Muscle layer of colon (tissue), 2 donors: ENCODE results near the gene IKBKG.
A peak's percentile ranks its signal among the peaks of the same experiment; 100 is the strongest.
"Not testable (repeated sequence)": the region's sequence is repeated elsewhere in the genome, so short reads cannot be mapped to it uniquely, and the experiment has no call there.

Experiments used
- H3K27ac ChIP-seq: one replicate; pipeline ENCODE4 v1.7.0; 2013; ENCODE audit warnings: low read depth, mild to moderate bottlenecking, low read length, moderate library complexity
- H3K27me3 ChIP-seq, 2 donors: one replicate each; pipeline ENCODE4 v1.7.0; 2013; ENCODE audit warnings: low read length in 2 of 2, mild to moderate bottlenecking in 2 of 2; ENCODE audit not compliant: insufficient read depth in 2 of 2, control insufficient read depth in 1 of 2
- H3K36me3 ChIP-seq: one replicate; pipeline ENCODE4 v1.7.0; 2013; ENCODE audit warnings: mild to moderate bottlenecking, low read length; ENCODE audit not compliant: insufficient read depth
- H3K4me1 ChIP-seq: one replicate; pipeline ENCODE4 v1.7.0; 2013; ENCODE audit warnings: mild to moderate bottlenecking, low read length; ENCODE audit not compliant: insufficient read depth
- H3K4me3 ChIP-seq, 2 donors: one replicate each; pipeline ENCODE4 v1.7.0; 2013; ENCODE audit warnings: low read length in 2 of 2, low read depth in 1 of 2, mild to moderate bottlenecking in 1 of 2, moderate library complexity in 1 of 2
- H3K9ac ChIP-seq: one replicate; pipeline ENCODE4 v1.7.0; 2013; ENCODE audit warnings: low read length
- H3K9me3 ChIP-seq: one replicate; pipeline ENCODE4 v1.7.0; 2013; ENCODE audit warnings: mild to moderate bottlenecking, low read length
- donor health status: abdominal sarcoma.
- donor health status: Adenocarcinoma of cecum.

Gene IKBKG

DNA sequence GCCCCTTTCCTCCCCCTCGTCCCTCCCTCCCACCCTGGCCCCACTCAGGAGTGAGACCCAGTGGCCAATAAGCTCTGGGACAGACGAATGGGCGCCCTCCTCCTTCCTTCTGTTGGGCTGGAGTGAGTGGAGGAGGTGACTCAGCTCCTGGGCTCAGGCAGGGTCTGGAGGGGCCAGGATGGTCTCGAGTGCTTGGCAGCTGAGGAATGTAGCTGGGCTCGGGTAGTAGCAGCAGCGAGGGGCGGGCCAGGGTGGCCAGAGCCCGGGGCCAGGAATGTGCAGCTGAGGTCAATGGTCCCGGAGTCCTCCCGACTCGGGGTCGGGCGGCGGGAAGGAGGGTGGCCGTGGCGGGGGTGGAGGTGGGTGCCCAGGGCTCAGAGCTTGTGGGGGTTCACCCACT, 15.8 kb upstream of the IKBKG start:
- Histone ChIP-seq H3K27me3 (peaks cover 0 to 14% of the 10 kb centered on the region in 2 donors), H3K4me3 (no peak overlapping the region), H3K9ac (no peak overlapping the region), H3K4me1 (peaks cover 7% of the 10 kb centered on the region), H3K27ac (no peak overlapping the region), H3K36me3 (peaks cover 7% of the 10 kb centered on the region), H3K9me3 (no peaks in the 10 kb centered on the region)

DNA sequence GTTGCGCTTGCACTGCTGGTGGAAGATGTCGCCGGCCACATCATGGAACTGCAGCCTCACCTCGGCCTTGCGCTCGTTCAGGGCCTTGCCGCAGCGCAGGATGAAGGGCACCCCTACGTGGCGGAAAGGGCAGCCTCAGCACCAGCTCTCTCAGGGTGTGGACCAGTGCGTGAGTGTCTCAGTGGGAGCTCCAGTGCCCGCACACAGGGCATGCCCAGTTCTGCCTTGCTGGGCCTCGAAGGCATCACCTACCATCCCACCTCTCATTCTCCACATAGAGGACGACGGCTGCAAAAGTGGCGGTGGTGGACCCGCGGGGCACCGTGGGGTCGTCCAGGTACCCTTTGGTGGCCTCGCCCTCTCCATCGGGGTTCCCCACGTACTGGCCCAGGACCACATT, 14.7 kb upstream of the IKBKG start:
- H3K27me3 ChIP-seq, result peaks cover 0 to 14% of the 10 kb centered on the region in 2 donors
- no peak overlapping the region for H3K9ac ChIP-seq
- no peaks in the 10 kb centered on the region for H3K9me3 ChIP-seq

DNA sequence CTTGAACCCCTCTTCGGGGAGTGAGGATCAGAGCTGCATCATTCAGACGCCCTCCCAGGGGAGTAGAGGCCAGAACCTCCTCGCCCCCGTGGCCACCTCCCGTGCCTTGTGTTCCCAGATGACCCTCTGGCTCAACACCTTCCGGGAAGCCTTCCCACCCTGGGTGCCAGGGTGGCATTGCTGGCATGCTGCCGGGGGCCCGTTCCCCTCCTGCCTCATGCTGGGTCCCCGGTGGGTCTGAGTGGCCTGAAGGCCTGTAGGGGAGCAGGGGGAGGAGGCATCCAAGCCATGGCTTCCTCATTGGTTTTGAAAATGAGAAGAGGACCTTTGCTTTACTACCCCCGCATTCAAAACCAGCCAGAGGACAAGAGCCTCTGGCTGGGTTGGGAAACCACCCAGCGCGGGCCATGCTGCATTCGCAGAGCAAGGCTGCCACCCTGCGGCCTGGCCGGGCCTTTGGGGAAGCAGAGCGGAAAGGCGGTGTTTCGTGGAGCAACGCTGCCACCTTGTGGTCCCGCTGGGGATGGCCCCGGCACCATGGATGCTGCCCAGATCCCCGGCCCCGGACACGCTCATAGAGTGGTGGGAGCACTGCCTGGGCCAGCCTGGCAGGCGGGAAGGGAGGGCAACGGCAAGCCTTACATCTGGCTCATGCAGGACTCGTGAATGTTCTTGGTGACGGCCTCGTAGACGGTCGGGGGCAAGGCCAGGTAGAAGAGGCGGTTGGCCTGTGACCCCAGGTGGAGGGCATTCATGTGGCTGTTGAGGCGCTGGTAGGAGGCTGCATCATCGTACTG, 12.7 kb upstream of the IKBKG start:
- Histone ChIP-seq H3K27me3 (peaks cover 0 to 14% of the 10 kb centered on the region in 2 donors), H3K36me3 (peaks cover 7% of the 10 kb centered on the region), H3K27ac (no peak overlapping the region), H3K9me3 (no peaks in the 10 kb centered on the region), H3K4me1 (peaks cover 4% of the 10 kb centered on the region), H3K9ac (no peak overlapping the region), H3K4me3 (no peak overlapping the region)

More for the DNA sequence above, 14.7 kb upstream of the IKBKG start:
- Histone ChIP-seq H3K4me1 (peaks cover 4% of the 10 kb centered on the region), H3K36me3 (peaks cover 7% of the 10 kb centered on the region), H3K4me3 (no peak overlapping the region), H3K27ac (no peak overlapping the region)

DNA sequence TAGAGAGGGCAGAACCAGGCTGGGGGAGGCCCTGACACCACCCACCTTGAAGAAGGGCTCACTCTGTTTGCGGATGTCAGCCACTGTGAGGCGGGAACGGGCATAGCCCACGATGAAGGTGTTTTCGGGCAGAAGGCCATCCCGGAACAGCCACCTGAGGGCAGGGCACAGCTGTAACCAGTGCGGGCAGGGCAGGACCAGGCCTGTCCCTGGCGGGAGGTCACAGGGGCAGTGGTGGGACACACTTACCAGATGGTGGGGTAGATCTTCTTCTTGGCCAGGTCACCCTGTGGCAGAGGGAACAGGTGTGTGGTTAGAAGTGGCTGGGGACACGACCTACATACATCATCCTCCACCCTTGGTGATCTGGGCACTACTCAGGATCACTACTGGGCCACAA, 11.5 kb upstream of the IKBKG start:
- Histone ChIP-seq H3K27ac (no peak overlapping the region), H3K9me3 (no peaks in the 10 kb centered on the region), H3K27me3 (peaks cover 0 to 10% of the 10 kb centered on the region in 2 donors), H3K9ac (no peak overlapping the region), H3K4me3 (no peak overlapping the region), H3K4me1 (peaks cover 4% of the 10 kb centered on the region), H3K36me3 (peaks cover 7% of the 10 kb centered on the region)

DNA sequence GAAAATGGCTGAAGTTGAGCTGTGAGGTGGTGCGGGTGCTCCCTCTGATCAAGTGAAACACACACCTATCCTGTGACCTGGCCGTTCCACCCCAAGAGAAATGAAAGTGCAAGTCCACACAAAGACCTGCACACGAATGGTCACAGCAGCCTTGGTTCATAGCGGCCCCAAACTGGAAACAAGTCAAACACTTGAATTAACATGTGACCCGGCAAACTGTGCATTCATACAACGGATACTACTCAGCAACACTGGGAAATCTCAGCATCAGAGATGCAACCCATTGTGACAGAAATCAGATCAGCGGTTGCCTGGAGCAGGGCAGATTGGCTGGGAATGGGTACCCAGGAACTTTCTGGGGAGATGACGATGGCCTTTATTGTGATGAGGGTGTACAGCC, 8.3 kb upstream of the IKBKG start:
- Histone ChIP-seq H3K27me3 (peaks cover 0 to 6% of the 10 kb centered on the region in 2 donors), H3K4me3 (no peak overlapping the region), H3K27ac (no peak overlapping the region), H3K4me1 (peaks cover 4% of the 10 kb centered on the region), H3K36me3 (peaks cover 7% of the 10 kb centered on the region), H3K9me3 (no peaks in the 10 kb centered on the region), H3K9ac (no peak overlapping the region)

DNA sequence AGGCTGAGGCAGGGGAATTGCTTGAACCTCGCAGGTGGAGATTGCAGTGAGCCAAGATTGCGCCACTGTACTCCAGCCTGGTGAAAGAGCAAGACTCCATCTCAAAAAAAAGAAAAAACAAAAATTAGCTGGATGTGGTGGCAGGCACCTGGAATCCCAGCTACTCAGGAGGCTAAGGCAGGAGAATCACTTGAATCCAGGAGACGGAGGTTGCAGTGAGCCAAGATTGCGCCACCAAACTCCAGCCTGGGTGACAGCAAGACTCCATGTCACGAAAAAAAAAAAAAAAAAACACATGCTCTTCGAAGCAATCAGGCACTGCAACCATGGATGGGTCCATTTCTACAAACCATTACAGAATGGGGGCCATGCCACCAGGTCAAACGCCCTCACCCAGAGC, 7.1 kb upstream of the IKBKG start:
- H3K36me3 ChIP-seq, H3K9me3 ChIP-seq, H3K27me3 ChIP-seq, H3K4me3 ChIP-seq, H3K4me1 ChIP-seq, H3K27ac ChIP-seq, H3K9ac ChIP-seq: not testable (repeated sequence)

DNA sequence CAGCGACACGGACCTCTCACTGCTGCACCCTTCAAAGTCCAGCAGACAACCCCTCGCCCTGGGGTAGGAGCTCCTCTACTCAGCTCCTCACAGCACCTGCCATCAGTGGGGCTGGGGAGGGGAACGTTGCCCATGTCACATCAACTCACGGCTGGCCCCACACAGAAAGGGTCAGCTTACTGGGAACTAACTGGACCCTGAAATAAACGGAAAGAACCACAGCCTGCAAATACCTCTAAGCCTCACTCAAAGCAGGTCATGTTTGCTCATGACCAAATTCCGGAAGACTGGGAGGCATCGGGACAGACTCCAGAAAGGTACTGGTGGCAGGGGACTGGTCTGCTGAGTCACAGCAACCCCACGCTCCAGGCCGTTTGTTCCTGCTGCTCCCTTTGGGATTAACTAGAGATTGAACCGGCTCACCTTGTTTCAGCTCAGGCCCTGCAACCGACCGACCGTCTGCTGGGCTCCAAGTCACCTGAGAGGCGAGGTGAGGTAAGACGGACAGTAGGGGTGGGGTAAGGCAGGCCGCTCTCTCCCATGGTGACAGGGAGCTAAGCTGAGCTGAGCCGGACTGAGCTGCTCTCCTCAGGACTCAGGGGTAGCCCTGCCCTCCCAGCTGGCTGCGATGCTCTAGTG, 6.4 kb upstream of the IKBKG start:
- Histone ChIP-seq H3K9ac (no peak overlapping the region), H3K4me1 (no peaks in the 10 kb centered on the region), H3K27me3 (no peaks in the 10 kb centered on the region), H3K4me3 (no peak overlapping the region), H3K36me3 (no peaks in the 10 kb centered on the region), H3K27ac (no peak overlapping the region), H3K9me3 (no peaks in the 10 kb centered on the region)

DNA sequence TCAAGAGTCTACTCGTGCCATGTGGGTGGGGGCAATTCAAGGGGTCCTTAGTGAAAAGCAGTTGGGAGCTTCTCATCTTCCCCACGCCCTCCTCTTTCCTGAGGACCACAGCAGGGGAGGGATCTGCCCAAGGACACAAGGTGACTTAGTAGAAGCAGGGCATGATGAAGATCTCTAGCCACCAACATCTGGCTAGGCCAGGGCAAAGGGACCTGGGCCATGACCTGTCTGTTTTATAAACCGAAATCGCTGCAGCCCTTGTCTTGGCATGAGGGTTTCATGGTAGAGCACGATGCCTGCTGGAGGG, 5.9 kb upstream of the IKBKG start:
- no peaks in the 10 kb centered on the region for H3K36me3 ChIP-seq
- H3K9me3 ChIP-seq, result no peaks in the 10 kb centered on the region
- no peaks in the 10 kb centered on the region for H3K27me3 ChIP-seq
- H3K4me1 ChIP-seq, result no peaks in the 10 kb centered on the region
- no peak overlapping the region for H3K4me3 ChIP-seq
- H3K9ac ChIP-seq, result no peak overlapping the region
- H3K27ac ChIP-seq, result no peak overlapping the region

DNA sequence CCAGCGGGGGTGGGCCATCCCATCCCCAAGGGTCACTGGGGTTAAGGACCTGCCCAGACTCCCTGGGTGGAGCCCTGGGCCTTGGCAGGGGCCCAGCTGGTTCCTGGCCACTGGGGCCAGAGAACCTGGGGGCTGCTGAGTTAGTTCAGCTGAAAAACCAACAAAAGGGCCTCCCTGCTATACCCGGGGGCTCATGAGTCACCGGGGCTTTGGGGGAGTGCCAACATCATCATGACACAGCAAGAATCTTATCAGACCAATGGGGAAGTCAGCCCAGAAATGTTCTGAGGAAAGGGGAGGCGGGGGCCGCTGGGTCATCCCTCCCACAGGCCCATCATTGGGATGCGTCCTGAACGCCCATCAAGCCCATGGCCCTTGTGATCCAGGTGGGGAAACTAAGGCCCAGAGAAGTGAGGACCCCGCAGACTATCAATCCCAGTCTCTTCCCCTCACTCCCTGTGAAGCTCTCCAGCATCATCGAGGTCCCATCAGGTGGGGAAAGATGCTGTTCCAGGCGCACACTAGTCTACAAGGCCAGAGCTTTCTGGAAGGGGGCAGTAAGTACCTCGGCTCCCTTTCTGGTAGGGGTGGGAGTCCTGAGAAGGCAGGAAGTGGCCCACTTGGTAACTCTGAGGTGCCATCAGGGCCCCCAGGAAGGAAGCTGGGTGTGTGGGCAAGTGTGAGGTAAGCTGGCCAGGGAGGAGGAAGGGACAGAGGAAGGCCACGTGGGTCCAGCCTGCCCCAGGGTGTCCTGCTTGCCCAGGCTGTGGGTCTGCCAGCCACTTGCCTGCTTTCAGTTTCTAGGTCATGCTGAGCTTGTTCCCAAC, 5.3 kb upstream of the IKBKG start:
- no peak overlapping the region for H3K9ac ChIP-seq
- no peaks in the 10 kb centered on the region for H3K36me3 ChIP-seq
- no peak overlapping the region for H3K27ac ChIP-seq
- H3K9me3 ChIP-seq, result no peaks in the 10 kb centered on the region
- H3K27me3 ChIP-seq, result peaks cover 0 to 2% of the 10 kb centered on the region in 2 donors
- no peak overlapping the region for H3K4me3 ChIP-seq
- no peaks in the 10 kb centered on the region for H3K4me1 ChIP-seq

DNA sequence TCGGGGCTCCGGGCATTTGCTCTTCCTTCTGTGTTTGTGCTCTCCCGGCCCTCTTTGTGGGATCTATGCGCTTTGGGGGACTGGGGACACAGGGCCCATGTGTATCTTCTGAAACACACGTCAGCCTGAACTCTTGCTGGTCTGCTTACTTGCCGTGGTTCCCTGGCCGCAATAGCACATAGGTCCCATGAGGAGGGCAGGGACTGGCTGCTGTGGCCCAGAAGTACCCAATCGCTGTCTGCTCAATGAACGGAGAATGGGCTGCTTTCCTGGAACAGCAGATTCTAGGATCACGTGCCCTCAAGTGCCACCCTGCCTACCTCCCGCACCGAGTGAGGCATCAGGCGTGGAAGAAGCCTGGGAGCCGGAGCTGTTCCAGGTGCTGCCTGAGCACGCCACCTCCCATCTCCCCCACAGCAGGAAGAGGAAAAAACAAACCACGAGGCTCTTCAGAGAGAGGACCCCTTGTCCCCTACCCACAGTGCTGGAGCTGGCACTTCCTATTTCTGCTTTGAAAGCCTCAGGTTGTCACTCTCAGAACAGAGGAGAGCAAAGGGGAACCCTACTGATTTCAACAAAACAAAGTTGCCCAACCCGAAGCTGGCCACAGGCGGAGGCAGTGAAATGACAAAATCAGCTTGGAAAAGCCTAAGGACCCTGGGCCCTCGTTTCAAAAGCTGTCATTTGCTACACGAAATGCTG, 4.5 kb upstream of the IKBKG start:
- Histone ChIP-seq H3K36me3 (no peaks in the 10 kb centered on the region), H3K27me3 (peaks cover 0 to 4% of the 10 kb centered on the region in 2 donors), H3K9me3 (no peaks in the 10 kb centered on the region), H3K9ac (no peak overlapping the region), H3K27ac (no peak overlapping the region), H3K4me1 (no peaks in the 10 kb centered on the region), H3K4me3 (no peak overlapping the region)

DNA sequence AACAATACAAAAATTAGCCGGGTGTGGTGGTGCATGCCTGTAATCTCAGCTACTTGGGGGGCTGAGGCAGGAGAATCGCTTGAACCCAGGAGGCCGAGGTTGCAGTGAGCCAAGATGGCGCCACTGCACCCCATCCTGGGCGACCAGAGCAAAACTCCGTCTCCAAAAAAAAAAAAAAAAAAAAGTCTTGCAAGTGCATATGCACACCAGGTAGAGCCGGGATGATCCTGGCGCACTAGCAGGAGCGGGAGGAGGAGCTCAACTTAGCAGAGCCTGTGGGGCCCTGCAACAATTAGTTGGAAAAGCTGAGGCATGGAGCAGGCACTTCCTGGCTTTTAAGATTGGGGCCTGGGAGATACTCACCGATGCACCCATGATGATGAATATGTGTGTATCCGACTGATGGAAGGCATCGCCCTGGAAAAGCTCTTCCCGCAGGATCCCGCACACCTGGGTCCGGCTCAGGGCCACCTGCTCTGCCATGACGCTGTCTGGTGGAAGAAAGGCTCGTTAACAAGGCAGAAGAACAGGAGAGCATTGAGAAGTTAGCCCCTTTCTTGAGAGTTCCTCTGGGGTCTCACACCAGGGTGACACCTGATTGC, 1.6 kb upstream of the IKBKG start:
- Histone ChIP-seq H3K27me3 (peaks cover 0 to 4% of the 10 kb centered on the region in 2 donors), H3K36me3 (no peaks in the 10 kb centered on the region), H3K9me3 (no peaks in the 10 kb centered on the region), H3K27ac (no peak overlapping the region), H3K4me1 (no peaks in the 10 kb centered on the region), H3K4me3 (peak overlapping the region in 1 of 2 donors; percentile 51), H3K9ac (no peak overlapping the region)
